Activated effector memory CD4-positive, alpha-beta T cell treated with anti-CD3 and anti-CD28 coated beads, Interleukin-2, amount 50 U/mL, for 16 hours (primary cell): ENCODE data around the gene HAVCR2.

Source experiments
- DNase-seq: peaks from one replicate; pipeline ENCODE4 v3.0.0-alpha.2; 2020

Gene HAVCR2

DNA sequence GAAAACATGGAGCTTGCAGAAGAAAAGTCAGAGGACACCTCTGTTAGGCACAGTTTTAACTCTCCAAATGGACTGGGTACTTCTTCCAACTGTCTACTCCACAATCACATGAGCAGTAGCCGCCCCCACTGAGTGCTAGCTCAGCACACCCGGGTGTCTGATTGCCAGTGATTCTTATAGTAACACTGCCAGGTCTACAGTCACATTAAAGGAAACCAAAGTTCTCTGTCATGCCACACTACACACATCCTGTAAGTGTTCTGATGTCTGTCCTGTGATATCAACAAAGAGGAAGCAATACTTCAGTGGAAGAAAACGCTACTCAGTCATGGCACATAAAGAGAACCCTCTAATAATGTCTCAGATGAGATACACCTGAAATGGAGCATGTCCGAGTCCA is at the start of gene HAVCR2:
Gene HAVCR2, minus strand, starts transcription at position 69 of the 400 bp plus-strand sequence. Its CDS starts 61 bp downstream, at position 8.
- peak; percentile 71 for DNase-seq

DNA sequence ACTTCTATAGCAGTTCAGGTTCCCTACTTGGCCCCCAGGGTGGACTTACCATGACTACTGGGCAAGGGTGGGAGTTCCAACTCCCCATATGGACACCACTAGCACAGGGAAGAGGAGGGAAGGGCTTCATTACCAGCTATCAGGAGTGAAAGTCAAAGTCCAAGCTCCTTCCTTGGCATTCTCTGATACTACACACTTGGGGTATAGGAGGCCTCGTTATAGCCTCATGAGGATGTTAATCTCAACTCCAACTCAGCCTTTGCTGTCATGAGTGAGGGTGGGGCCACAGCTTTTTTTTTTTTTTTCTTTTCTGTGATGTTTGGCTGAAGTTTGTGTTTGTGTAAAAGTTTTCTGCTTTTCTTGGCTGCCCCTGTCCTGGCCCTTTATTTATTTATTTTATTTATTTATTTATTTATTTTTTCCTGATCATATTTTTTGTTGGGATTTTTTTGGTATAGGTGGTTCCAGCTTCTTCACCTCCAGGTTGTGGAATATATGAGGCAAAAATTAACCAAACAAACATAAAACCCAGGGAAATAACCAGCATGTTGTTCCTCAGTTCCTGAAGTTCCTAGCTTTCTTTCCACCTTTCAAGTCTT is 48.5 kb upstream of the HAVCR2 start:
- no peak for DNase-seq

GRCh38 chr5:157155297-157155696 is 46.5 kb upstream of the HAVCR2 start:
- no peak for DNase-seq

DNA sequence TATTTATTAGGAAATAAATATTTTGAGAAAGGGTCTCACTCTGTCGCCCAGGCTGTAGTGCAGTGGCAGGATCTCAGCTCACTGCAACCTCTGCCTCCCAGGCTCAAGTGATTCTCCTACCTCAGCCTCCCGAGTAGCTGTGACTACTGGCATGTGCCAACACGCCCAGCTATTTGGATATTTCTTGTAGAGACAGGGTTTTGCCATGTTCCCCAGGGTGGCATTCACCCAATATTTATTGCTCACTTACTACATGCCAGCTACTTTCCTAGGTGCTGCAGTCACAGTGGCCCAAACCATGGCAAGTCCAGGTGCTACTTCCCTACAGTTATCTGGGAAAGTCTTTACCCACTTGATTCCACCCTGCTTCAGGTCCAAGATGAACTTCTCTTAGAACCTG is 42.2 kb upstream of the HAVCR2 start:
- DNase-seq, result no peak

GRCh38 chr5:157148734-157149615 is 40.1 kb upstream of the HAVCR2 start:
- DNase-seq, result peak; percentile 90

GRCh38 chr5:157143127-157143971 is 34.5 kb upstream of the HAVCR2 start:
- DNase-seq, result peak; percentile 81

DNA sequence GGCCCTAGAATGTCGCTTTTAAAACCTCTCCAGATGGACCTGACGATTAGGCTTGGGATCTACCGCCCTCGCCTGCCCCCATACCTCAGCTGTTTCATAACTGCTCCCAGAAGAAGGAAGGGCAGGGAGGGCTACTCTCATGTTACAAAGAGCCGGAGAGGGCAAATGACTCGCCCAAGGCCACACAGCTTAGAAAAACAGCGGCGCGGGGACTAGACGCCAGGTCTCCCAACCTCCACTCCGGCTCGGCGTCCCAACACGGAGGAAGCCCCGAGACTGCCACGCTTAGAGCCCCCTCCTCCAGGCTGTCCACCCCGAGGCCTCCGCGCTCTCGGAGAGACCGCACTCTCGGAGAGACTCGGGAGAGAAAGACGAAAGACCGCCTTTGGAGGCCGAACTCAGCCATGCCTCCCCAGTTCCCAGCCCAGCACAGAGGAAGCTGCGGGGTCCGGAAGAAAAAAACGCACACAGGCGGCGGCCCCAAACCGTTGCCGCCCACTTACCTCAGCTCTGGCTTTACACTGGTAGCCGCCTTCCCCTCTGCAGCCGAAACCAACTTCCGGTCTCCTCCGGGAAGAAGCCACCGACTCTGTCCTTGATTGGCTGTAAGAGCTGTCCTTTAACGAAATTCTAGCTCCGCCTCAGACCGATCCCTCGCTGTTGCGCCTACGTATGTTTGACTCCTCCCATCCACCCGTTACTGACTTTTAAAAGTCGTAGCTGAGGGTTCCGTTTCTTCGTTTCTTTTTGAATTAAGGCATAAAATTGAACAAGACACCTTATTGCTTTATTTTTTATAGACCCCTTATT is 33.7 kb upstream of the HAVCR2 start, which contains the start of gene MED7:
Gene MED7, minus strand, starts transcription at position 549 of the 810 bp plus-strand sequence. CDS start 3,434 bp downstream, outside the sequence.
- DNase-seq, result peak; percentile 96

GRCh38 chr5:157137691-157138090 is 28.8 kb upstream of the HAVCR2 start:
- DNase-seq, result no peak

- DNase-seq, result no peak
These were observed 23.4 kb upstream of the HAVCR2 start for GRCh38 chr5:157132281-157132612.

DNA sequence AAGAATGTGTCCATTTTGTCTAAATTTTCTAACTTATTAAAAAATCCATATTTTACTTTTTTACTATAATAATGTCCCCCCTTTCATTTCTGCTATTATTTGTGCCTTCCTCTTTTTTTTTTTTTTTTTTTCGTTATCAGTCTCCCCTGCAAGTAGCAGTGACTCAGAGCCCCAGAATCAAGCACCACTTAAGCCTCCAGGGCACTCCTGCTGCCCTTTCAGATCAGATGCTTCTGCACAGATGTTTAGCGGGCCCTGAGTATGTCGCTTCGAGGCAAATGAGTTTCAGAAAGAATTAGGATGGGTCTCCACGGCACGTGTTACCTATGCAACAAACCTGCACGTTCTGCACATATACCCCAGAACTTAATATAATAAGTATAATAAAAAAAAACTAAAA is 22.1 kb upstream of the HAVCR2 start:
- DNase-seq, result no peak

GRCh38 chr5:157121709-157122108 is 12.9 kb upstream of the HAVCR2 start:
- DNase-seq, result no peak

GRCh38 chr5:157120102-157120501 is 11.3 kb upstream of the HAVCR2 start:
- DNase-seq, result no peak

- DNase-seq, result no peak
These were observed 7.7 kb upstream of the HAVCR2 start for GRCh38 chr5:157116483-157116954.

- no peak for DNase-seq
These were observed 6.7 kb upstream of the HAVCR2 start for GRCh38 chr5:157115502-157115901.

- DNase-seq, result no peak
These were observed 6.2 kb upstream of the HAVCR2 start for GRCh38 chr5:157115012-157115411.

GRCh38 chr5:157113002-157113401 is 4.2 kb upstream of the HAVCR2 start:
- DNase-seq, result no peak

GRCh38 chr5:157109744-157110143 is 900 bp upstream of the HAVCR2 start:
- DNase-seq, result no peak

DNA sequence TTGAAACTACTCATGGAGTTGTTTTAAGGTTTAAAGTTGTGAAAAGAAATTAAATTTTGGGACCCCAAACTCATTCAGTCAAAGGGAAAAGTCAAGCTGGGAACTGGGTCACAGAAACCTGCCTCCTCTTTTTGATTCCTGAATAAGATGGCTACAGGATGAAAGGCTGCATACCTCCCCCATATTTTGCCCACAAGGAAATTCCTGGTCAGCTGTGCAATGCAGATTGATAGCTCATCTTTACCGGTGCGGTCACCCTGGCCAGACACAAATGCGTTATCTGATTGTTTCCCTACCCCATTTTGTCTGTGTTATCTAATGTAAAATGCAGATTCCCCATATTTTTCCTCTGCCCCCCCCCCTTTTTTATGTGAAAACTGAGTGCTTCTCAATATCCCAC is 1.3 kb downstream of the HAVCR2 start:
- no peak for DNase-seq

GRCh38 chr5:157106630-157107461 is 2.0 kb downstream of the HAVCR2 start:
- DNase-seq, result no peak

DNA sequence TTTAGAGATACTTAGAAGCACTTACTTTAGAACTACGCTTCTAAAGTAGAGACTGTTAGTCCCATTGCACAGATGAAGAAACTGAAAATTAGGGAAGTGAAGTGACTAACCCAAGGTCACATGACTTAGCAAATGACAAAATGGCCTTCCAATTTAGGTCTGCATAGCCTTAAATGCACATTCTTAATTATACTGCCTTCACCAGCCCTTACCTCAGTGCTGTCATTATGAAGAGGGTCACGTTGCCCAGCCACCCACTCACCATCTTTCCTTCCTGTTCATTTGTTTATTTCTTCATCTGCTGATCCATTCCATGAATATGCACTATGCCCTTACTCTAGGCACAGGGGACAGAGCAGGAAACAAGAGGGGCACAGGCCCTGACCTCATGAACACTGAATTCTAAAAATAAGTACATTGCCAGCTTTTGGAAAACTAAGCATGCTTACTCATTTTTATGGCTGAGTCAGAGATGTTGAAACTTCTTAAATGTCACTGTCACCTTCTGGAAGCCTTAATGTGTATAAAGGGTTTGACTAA is 8.6 kb downstream of the HAVCR2 start:
- no peak for DNase-seq

DNA sequence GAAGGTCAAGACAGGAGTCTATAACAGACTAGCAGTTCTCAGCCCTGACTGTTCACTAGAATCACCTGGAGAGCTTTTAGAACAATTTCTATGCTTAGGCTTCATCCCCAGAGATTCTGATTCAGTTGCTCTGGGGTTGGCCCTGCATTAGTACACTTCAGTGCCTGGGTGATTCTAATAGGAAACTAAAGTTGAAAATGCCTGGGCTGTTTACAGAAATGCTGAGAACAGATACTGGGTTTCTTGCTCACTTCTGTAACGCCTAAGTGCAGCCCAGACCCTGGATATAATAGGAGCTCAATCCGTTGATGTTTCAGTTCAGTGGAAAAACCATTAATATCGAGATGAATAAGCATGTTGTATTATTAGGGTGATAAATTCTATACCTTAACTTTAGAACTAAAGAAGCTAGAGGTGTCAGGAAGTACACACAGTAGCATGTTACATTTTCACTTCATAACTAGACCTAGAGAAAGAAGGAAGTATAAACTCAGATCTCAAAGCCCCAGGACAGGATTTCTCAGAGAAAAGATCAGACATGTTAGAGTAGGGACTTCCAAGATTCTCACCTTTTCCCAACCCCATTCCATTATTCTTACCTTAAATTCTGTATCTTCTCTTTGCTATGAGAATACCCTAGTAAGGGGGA is 20.4 kb downstream of the HAVCR2 start:
- no peak for DNase-seq
